A549 (cell line): ENCODE results near the gene TIAM2. TPM values are rescaled to one million over a fixed set of nuclear protein-coding genes. Genes with fewer than 3 reads are reported as not detected.

Experiments
- ATAC-seq, 2 experiments: fragments of 200-7000 bp in 1 of 2; fragments of >200 bp in 1 of 2; cut with Nextera tagmentation in 1 of 2; cut with Tn5 transposase in 1 of 2; 3 replicates each; pipeline versions ENCODE4 v1.8.0 to v1.9.1; 2018 to 2020; ENCODE audit warnings: mild to moderate bottlenecking in 1 of 2, moderate library complexity in 1 of 2
- CTCF ChIA-PET: fragments of 300-600 bp; sonication (Branson Sonifier 250); formaldehyde crosslinking; extraction: SDS; loops from one replicate; lab custom pipeline; 2021; ENCODE audit warnings: antibody characterized with exemption, inconsistent platforms; lab: Yijun Ruan, JAX
- POLR2A ChIA-PET: fragments of 350-600 bp; formaldehyde crosslinking; extraction: SDS; loops from one replicate; lab custom pipeline; 2021; ENCODE audit warnings: antibody characterized with exemption, inconsistent platforms; lab: Yijun Ruan, JAX
- DNase-seq, 2 experiments: peaks; one replicate each; pipeline versions ENCODE4 v3.0.0 to v3.0.0-alpha.2; 2011 to 2016; ENCODE audit warnings: low read depth in 1 of 2, low spot score in 1 of 2
- FAIRE-seq: peaks from 2 replicates; lab custom pipeline; 2011; peaks lifted over from hg19 to GRCh38; lab: Jason Lieb, UNC
- H3K27ac ChIP-seq, 2 experiments: fragments of >200 bp; sonication (Bioruptor Twin); formaldehyde crosslinking; 3 replicates each; pipeline ENCODE4 v1.5.1; 2016 to 2017
- H3K4me1 ChIP-seq: fragments of >200 bp; sonication (Bioruptor Twin); formaldehyde crosslinking; 3 replicates; pipeline ENCODE4 v1.6.1; 2016
- H3K4me2 ChIP-seq: fragments of >200 bp; sonication (Bioruptor Twin); formaldehyde crosslinking; 3 replicates; pipeline ENCODE4 v1.6.1; 2016
- H3K4me3 ChIP-seq: fragments of >200 bp; sonication (Bioruptor Twin); formaldehyde crosslinking; 3 replicates; pipeline ENCODE4 v1.5.1; 2016
- H3K9me3 ChIP-seq: fragments of >200 bp; sonication (Bioruptor Twin); formaldehyde crosslinking; 3 replicates; pipeline ENCODE4 v1.6.1; 2016
- ATOH8 ChIP-seq: fragments of 250-450 bp; sonication (Bioruptor Pico); IDR thresholded peaks from 2 replicates; pipeline ENCODE4 v1.5.0; 2020; ENCODE audit warnings: low read depth, mild to moderate bottlenecking, moderate library complexity
- BCL3 ChIP-seq: fragments of >200 bp; sonication (Bioruptor Twin); formaldehyde crosslinking; IDR thresholded peaks from 3 replicates; pipeline ENCODE4 v1.6.1; 2016
- CHD4 ChIP-seq: fragments of 200-600 bp; sonication (generic); IDR thresholded peaks from 2 replicates; pipeline ENCODE4 v1.6.1; 2016; ENCODE audit warnings: antibody characterized with exemption, mild to moderate bottlenecking, borderline replicate concordance
- E2F6 ChIP-seq: IDR thresholded peaks from 2 replicates; pipeline ENCODE4 v1.6.1; 2012; ENCODE audit warnings: low read depth, borderline replicate concordance
- FOXS1 ChIP-seq: fragments of 250-450 bp; sonication (Bioruptor Pico); IDR thresholded peaks from 2 replicates; pipeline ENCODE4 v1.5.0; 2020; ENCODE audit warnings: mild to moderate bottlenecking, moderate library complexity
- HEYL ChIP-seq: fragments of 250-450 bp; sonication (Bioruptor Pico); IDR thresholded peaks from 2 replicates; pipeline ENCODE4 v1.8.0; 2021; ENCODE audit warnings: mild to moderate bottlenecking, moderate library complexity
- HMGXB4 ChIP-seq: fragments of 250-450 bp; sonication (Bioruptor Pico); IDR thresholded peaks from 2 replicates; pipeline ENCODE4 v1.5.0; 2021; ENCODE audit warnings: mild to moderate bottlenecking, moderate library complexity, borderline replicate concordance
- HOXB5 ChIP-seq: fragments of 250-450 bp; sonication (Bioruptor Pico); IDR thresholded peaks from 2 replicates; pipeline ENCODE4 v1.5.0; 2020; ENCODE audit warnings: mild to moderate bottlenecking, moderate library complexity
- JUNB ChIP-seq: fragments of >200 bp; sonication (Bioruptor Twin); formaldehyde crosslinking; IDR thresholded peaks from 2 replicates; pipeline ENCODE4 v1.6.1; 2016
- KDM1A ChIP-seq: fragments of 200-600 bp; sonication (generic); IDR thresholded peaks from 2 replicates; pipeline ENCODE4 v1.6.1; 2016; ENCODE audit warnings: low read depth, mild to moderate bottlenecking
- MAFK ChIP-seq: fragments of 450-650 bp; IDR thresholded peaks from 2 replicates; pipeline ENCODE4 v1.6.1; 2014; ENCODE audit not compliant: partially characterized antibody
- NFE2L2 ChIP-seq: fragments of 150-350 bp; conservative IDR thresholded peaks from 2 replicates; pipeline ENCODE4 v1.6.1; 2014; ENCODE audit warnings: low read length
- NPAS2 ChIP-seq: fragments of 250-450 bp; sonication (Bioruptor Pico); IDR thresholded peaks from 2 replicates; pipeline ENCODE4 v1.8.0; 2022; ENCODE audit warnings: mild to moderate bottlenecking, moderate library complexity, borderline replicate concordance
- RCOR1 ChIP-seq: fragments of 150-350 bp; IDR thresholded peaks from 2 replicates; pipeline ENCODE4 v1.6.1; 2014; ENCODE audit warnings: antibody characterized with exemption, low read length, low read depth
- SMC3 ChIP-seq: fragments of >200 bp; sonication (Bioruptor Twin); formaldehyde crosslinking; IDR thresholded peaks from 3 replicates; pipeline ENCODE4 v1.6.1; 2018; ENCODE audit warnings: inconsistent platforms
- SREBF2 ChIP-seq: fragments of 450-650 bp; IDR thresholded peaks from 2 replicates; pipeline ENCODE4 v1.6.1; 2014; ENCODE audit warnings: mild to moderate bottlenecking, moderate library complexity
- ZC3H11A ChIP-seq: fragments of 450-650 bp; IDR thresholded peaks from 2 replicates; pipeline ENCODE4 v1.6.1; 2014; ENCODE audit warnings: antibody characterized with exemption, mild to moderate bottlenecking
- ZSCAN20 ChIP-seq: fragments of 250-450 bp; sonication (Bioruptor Pico); IDR thresholded peaks from 2 replicates; pipeline ENCODE4 v1.8.0; 2022; ENCODE audit warnings: mild to moderate bottlenecking, moderate library complexity
- WGBS: methylation state at CpG from one replicate; pipeline ENCODE4 v1.1.6; 2017; ENCODE audit errors: missing lambda C conversion rate; 5-methylcytosine and 5-hydroxymethylcytosine counted together
- polyA plus RNA-seq, 4 experiments: library from polyadenylated mRNA; depleted of rRNA in 3 of 4; stranded (reverse); fragments of >200 nt; fragmentation: RNase III in 1 of 4; extraction: RNeasy Plus Mini Kit Qiagen cat#74134 plus additional on column Dnase treatment in 1 of 4; gene quantifications; 2 replicates in 3 of 4; 3 replicates in 1 of 4; pipeline ENCODE4 v1.2.3, GENCODE V29; 2011 to 2017

TIAM2 gene
- polyA plus RNA-seq, 2 of the 4 experiments (the other 2 are of a cell fraction) = 2.5 to 3.1 TPM

GRCh38 chr6:155141512-155141911, 146.4 kb downstream of the TIAM2 start:
- no peak for TF ChIP-seq HMGXB4
- no peak for TF ChIP-seq SREBF2
- no peak for TF ChIP-seq ZC3H11A
- no peak for TF ChIP-seq JUNB
- TF ChIP-seq KDM1A = no peak
- TF ChIP-seq ZSCAN20 (CRISPR knock-in tag) = no peak
- no peak for TF ChIP-seq HOXB5 (CRISPR knock-in tag)
- TF ChIP-seq BCL3 = no peak
- no peak for TF ChIP-seq MAFK
- no peaks in the 10 kb centered on the region for H3K9me3 ChIP-seq
- ATAC-seq = no peak
- H3K4me3 ChIP-seq = no peak overlapping the region
- no peak overlapping the region for H3K27ac ChIP-seq
- CTCF ChIA-PET = no interaction called here
- H3K4me2 ChIP-seq = no peak overlapping the region
- 0 out of 3 replicates have a peak, but pooled peaks cover 3% of the 10 kb centered on the region for H3K4me1 ChIP-seq
- no peak for FAIRE-seq
- WGBS = 93% methylated on average over 2 of the region's 2 CpGs
- DNase-seq = no peak
- POLR2A ChIA-PET = no interaction called here

- no peaks in the 10 kb centered on the region for H3K9me3 ChIP-seq
- FAIRE-seq = no peak
- H3K27ac ChIP-seq = no peak overlapping the region
- ChIA-PET CTCF (interaction anchor here (0.8 kb wide), 1 partner anchor 214 kb away, joined by 3 read pairs; no protein-coding TSS in a partner anchor), POLR2A (no interaction called here)
- no peak overlapping the region for H3K4me2 ChIP-seq
- ATAC-seq = no peak
- DNase-seq = no peak
- no peak for TF ChIP-seq E2F6
- no peak for TF ChIP-seq FOXS1 (CRISPR knock-in tag)
- TF ChIP-seq HEYL (CRISPR knock-in tag) = no peak
- no peak for TF ChIP-seq CHD4
- no peak for TF ChIP-seq NPAS2 (CRISPR knock-in tag)
- TF ChIP-seq ATOH8 (CRISPR knock-in tag) = no peak
- no peak for TF ChIP-seq RCOR1
- TF ChIP-seq SMC3 = no peak
- TF ChIP-seq KDM1A = no peak
- no peak for TF ChIP-seq NFE2L2
- H3K4me1 ChIP-seq = 0 out of 3 replicates have a peak, but pooled peaks cover 3% of the 10 kb centered on the region
- no peak overlapping the region for H3K4me3 ChIP-seq
- 85% methylated on average over 13 of the region's 13 CpGs for WGBS
These were observed 147.3 kb downstream of the TIAM2 start for GRCh38 chr6:155142168-155143028.
